Activated CD8-positive, alpha-beta memory T cell treated with anti-CD3 and anti-CD28 coated beads, Interleukin-2, amount 50 U/mL, for 24 hours (primary cell): Measurements from ENCODE around the gene S100A2.
"Not testable (repeated sequence)": the region's sequence is repeated elsewhere in the genome, so short reads cannot be mapped to it uniquely, and the experiment has no call there.

Experiments used
- DNase-seq: peaks from one replicate; pipeline ENCODE4 v3.0.0-alpha.2; 2020; ENCODE audit errors: extremely low read depth

The S100A2 gene

GRCh38 chr1:153532769-153533599 is 32.7 kb downstream of the S100A2 start:
- DNase-seq, result no peak

GRCh38 chr1:153532181-153532580 is 33.5 kb downstream of the S100A2 start:
- no peak for DNase-seq

GRCh38 chr1:153531638-153532037 is 34.0 kb downstream of the S100A2 start:
- DNase-seq, result no peak

- no peak for DNase-seq
These were observed 38.0 kb downstream of the S100A2 start for GRCh38 chr1:153527683-153528040.

GRCh38 chr1:153527023-153527682 is 38.5 kb downstream of the S100A2 start:
- DNase-seq, result no peak

GRCh38 chr1:153526132-153526543 is 39.5 kb downstream of the S100A2 start:
- no peak for DNase-seq

- DNase-seq, result no peak
These were observed 40.4 kb downstream of the S100A2 start for GRCh38 chr1:153525088-153525728.

- DNase-seq, result not testable (repeated sequence)
These were observed 43.1 kb downstream of the S100A2 start for GRCh38 chr1:153522353-153523048.

GRCh38 chr1:153521808-153522207 is 43.8 kb downstream of the S100A2 start:
- not testable (repeated sequence) for DNase-seq

- no peak for DNase-seq
These were observed 44.7 kb downstream of the S100A2 start for GRCh38 chr1:153520818-153521476.

GRCh38 chr1:153520137-153520691 is 45.4 kb downstream of the S100A2 start:
- DNase-seq, result not testable (repeated sequence)

- no peak for DNase-seq
These were observed 46.4 kb downstream of the S100A2 start for GRCh38 chr1:153519242-153519641.

GRCh38 chr1:153515504-153516394 is 49.9 kb downstream of the S100A2 start:
- DNase-seq, result no peak

GRCh38 chr1:153513666-153514065 is 52.0 kb downstream of the S100A2 start:
- DNase-seq, result no peak

GRCh38 chr1:153513023-153513422 is 52.6 kb downstream of the S100A2 start:
- no peak for DNase-seq
